Suprapubic skin (tissue), 4 donors: Measurements from ENCODE around the gene PGBD2. TPM values are rescaled to one million over a fixed set of nuclear protein-coding genes. Genes with fewer than 3 reads are reported as not detected.
"Not testable (repeated sequence)": the region's sequence is repeated elsewhere in the genome, so short reads cannot be mapped to it uniquely, and the experiment has no call there.

Experiments
- DNase-seq, 2 donors: peaks; one replicate each; pipeline ENCODE4 v3.0.0-alpha.2; 2019; ENCODE audit warnings: low spot score in 2 of 2
- H3K27ac ChIP-seq: fragments of 200-600 bp; sonication (generic); one replicate; pipeline ENCODE4 v1.5.1; 2019
- H3K27me3 ChIP-seq: fragments of 200-600 bp; sonication (generic); one replicate; pipeline ENCODE4 v1.5.1; 2019
- H3K36me3 ChIP-seq: fragments of 200-600 bp; sonication (generic); one replicate; pipeline ENCODE4 v1.5.1; 2019
- H3K4me1 ChIP-seq: fragments of 200-600 bp; sonication (generic); one replicate; pipeline ENCODE4 v1.5.1; 2019
- H3K4me3 ChIP-seq: fragments of 200-600 bp; sonication (generic); one replicate; pipeline ENCODE4 v1.5.1; 2019; ENCODE audit warnings: mild to moderate bottlenecking
- H3K9me3 ChIP-seq: fragments of 200-600 bp; sonication (generic); one replicate; pipeline ENCODE4 v1.5.1; 2019
- EP300 ChIP-seq: sonication (generic); formaldehyde crosslinking; IDR thresholded peaks from one replicate; pipeline ENCODE4 v1.6.1; 2017; ENCODE audit warnings: antibody characterized with exemption
- POLR2A ChIP-seq, 2 donors: fragments of 450-650 bp; IDR thresholded peaks; one replicate each; pipeline ENCODE4 v1.6.1; 2017; ENCODE audit warnings: antibody characterized with exemption in 2 of 2, mild to moderate bottlenecking in 2 of 2, moderate library complexity in 2 of 2
- POLR2AphosphoS5 ChIP-seq, 3 donors: sonication (generic); formaldehyde crosslinking; IDR thresholded peaks; one replicate each; pipeline ENCODE4 v1.6.1; 2017; ENCODE audit warnings: antibody characterized with exemption in 3 of 3
- WGBS: methylation state at CpG from one replicate; pipeline ENCODE4 v1.1.5; 2018; 5-methylcytosine and 5-hydroxymethylcytosine counted together
- total RNA-seq, 4 donors: library from RNA; depleted of rRNA; stranded (reverse); fragments of >200 nt; gene quantifications; one replicate each; pipeline ENCODE4 v1.1.0, GENCODE V29; 2016
- TF ChIP-seq, protein P1 (sequence below), 2 donors: fragments of 200-600 bp in 1 of 2; fragments of 450-650 bp in 1 of 2; sonication (generic) in 1 of 2; IDR thresholded peaks; one replicate each; pipeline ENCODE4 v1.5.1; 2016 to 2019; ENCODE audit warnings: antibody characterized with exemption in 2 of 2, mild to moderate bottlenecking in 1 of 2, moderate library complexity in 1 of 2

Gene PGBD2
- total RNA-seq, 4 donors from 2014 or later: 11.0 to 14.2 (median 11.5) TPM

DNA sequence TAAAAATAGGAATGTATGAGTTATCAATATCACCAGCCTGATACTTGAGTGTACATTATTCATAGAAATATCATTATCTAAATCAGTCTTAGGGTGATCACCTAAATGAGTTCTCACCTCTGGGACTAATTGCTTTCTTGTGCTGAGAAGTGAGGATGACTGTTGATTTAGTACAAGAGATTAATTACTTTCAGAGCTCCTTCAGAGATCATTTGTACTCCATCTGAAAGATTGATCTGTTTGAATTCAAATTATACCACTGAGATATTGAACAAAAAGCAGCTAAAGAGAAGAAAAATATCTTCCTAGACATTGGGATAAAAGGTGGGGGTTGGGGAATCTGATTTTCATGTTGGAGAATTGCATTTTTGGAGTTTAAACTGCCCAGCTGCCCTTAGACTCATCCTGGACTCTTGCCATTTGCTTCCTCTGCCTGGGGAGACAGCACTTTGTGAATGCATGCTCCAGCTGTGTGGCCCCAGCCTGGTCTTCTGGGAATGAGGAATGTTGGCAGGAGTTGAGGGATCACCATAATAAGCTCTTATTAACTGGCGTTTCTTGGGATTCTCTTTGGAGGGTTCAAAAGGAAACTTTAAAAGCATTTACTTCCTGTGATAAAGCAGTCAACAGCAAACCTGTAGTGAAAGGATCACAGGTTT, 19.7 kb upstream of the PGBD2 start:
- DNase-seq: no peak
- Histone ChIP-seq H3K27ac (no peak overlapping the region), H3K27me3 (no peaks in the 10 kb centered on the region), H3K36me3 (no peaks in the 10 kb centered on the region), H3K9me3 (no peaks in the 10 kb centered on the region), H3K4me1 (no peaks in the 10 kb centered on the region), H3K4me3 (no peak overlapping the region)
- TF ChIP-seq POLR2AphosphoS5 (IDR thresholded peaks at IDR 0.05): no peak
- TF ChIP-seq, protein P1, sequence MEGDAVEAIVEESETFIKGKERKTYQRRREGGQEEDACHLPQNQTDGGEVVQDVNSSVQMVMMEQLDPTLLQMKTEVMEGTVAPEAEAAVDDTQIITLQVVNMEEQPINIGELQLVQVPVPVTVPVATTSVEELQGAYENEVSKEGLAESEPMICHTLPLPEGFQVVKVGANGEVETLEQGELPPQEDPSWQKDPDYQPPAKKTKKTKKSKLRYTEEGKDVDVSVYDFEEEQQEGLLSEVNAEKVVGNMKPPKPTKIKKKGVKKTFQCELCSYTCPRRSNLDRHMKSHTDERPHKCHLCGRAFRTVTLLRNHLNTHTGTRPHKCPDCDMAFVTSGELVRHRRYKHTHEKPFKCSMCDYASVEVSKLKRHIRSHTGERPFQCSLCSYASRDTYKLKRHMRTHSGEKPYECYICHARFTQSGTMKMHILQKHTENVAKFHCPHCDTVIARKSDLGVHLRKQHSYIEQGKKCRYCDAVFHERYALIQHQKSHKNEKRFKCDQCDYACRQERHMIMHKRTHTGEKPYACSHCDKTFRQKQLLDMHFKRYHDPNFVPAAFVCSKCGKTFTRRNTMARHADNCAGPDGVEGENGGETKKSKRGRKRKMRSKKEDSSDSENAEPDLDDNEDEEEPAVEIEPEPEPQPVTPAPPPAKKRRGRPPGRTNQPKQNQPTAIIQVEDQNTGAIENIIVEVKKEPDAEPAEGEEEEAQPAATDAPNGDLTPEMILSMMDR (IDR thresholded peaks at IDR 0.05): no peak
- TF ChIP-seq EP300: no peak
- no peak for TF ChIP-seq POLR2A (IDR thresholded peaks at IDR 0.05)
- WGBS: 17% methylated on average over 1 of the region's 1 CpG

DNA sequence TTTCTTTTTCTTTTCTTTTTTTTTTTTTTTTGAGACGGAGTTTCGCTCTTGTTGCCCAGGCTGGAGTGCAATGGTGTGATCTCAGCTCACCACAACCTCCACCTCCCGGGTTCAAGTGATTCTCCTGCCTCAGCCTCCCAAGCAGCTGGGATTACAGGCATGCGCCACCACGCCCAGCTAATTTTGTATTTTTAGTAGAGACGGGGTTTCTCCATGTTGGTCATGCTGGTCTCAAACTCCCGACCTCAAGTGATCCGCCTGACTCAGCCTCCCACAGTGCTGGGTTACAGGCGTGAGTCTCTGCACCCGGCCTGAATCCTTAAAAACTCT, 16.2 kb upstream of the PGBD2 start:
- 86% methylated on average over 10 of the region's 10 CpGs for WGBS
- H3K36me3 ChIP-seq, H3K27me3 ChIP-seq, H3K9me3 ChIP-seq, DNase-seq, H3K4me1 ChIP-seq, H3K4me3 ChIP-seq, H3K27ac ChIP-seq: not testable (repeated sequence)

DNA sequence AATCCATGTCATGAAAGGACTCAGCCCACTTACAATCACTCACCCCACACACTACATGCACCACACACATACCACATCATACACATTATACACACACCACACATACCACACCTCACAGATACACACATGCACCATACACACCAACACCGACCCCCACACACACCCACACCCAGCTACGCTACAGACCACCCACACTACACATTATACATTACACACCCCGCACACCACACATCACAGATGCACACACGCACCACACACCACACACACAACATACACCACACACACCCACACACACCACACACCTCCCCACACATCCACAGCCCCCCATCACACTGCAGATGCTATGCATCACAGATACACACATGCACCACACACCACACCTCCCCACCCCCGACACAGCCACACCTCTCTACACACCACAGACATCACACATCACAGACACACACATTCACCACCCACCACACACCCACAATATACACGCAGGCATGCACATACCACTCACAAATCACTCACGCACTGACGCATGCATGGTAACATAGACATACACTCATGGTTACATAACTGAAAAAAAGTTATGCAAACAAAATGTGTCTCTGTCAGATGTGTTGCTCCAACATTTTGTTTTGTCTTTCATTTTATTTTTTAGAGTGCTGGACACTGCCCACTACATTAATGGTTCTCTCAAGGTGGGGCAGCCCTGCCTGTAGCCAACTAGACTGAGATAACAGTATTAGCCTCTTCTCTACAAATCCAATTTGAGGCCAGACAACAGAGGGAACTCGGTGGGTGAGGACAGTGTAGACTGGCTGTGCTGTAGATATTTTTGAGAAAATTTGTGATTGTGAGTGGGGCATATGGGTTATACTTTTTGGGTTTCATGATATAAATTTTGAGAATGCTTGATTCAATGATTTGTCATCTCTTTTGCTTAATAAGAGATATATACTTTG, 15.2 kb upstream of the PGBD2 start:
- TF ChIP-seq, protein P1 (IDR thresholded peaks at IDR 0.05): no peak
- TF ChIP-seq POLR2A (IDR thresholded peaks at IDR 0.05): no peak
- TF ChIP-seq POLR2AphosphoS5 (IDR thresholded peaks at IDR 0.05): no peak
- TF ChIP-seq EP300: no peak
- Histone ChIP-seq H3K27me3 (peaks cover 4% of the 10 kb centered on the region), H3K4me3 (no peak overlapping the region), H3K9me3 (no peaks in the 10 kb centered on the region), H3K4me1 (no peaks in the 10 kb centered on the region), H3K36me3 (no peaks in the 10 kb centered on the region), H3K27ac (no peak overlapping the region)
- DNase-seq: no peak
- WGBS: 89% methylated on average over 9 of the region's 9 CpGs

DNA sequence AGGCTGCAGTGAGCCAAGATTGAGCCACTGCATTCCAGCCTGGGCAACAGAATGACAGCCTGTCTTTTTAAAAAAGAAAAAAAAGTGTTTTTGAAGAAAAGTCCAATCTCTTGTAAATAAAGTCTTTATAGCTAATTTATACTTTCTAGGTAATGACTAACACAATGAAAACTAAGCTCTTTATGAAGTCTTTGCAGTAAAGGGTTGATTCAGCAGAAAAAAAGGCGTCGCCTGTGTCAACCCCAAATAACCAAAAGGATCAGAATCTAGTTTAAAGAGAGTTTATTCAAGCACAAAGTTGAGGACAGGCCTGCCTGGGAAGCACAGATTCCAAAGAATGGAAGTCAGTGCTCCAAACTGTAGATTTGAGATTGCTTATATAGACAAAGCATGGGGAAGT, 14.3 kb upstream of the PGBD2 start:
- no peaks in the 10 kb centered on the region for H3K9me3 ChIP-seq
- 76% methylated on average over 2 of the region's 2 CpGs for WGBS
- peaks cover 9% of the 10 kb centered on the region for H3K27me3 ChIP-seq
- TF ChIP-seq POLR2AphosphoS5 (IDR thresholded peaks at IDR 0.05) (no peak), POLR2A (IDR thresholded peaks at IDR 0.05) (no peak), EP300 (no peak)
- TF ChIP-seq, protein P1 (IDR thresholded peaks at IDR 0.05): no peak
- H3K4me3 ChIP-seq: no peak overlapping the region
- H3K36me3 ChIP-seq: no peaks in the 10 kb centered on the region
- no peak overlapping the region for H3K27ac ChIP-seq
- DNase-seq: no peak
- no peaks in the 10 kb centered on the region for H3K4me1 ChIP-seq

DNA sequence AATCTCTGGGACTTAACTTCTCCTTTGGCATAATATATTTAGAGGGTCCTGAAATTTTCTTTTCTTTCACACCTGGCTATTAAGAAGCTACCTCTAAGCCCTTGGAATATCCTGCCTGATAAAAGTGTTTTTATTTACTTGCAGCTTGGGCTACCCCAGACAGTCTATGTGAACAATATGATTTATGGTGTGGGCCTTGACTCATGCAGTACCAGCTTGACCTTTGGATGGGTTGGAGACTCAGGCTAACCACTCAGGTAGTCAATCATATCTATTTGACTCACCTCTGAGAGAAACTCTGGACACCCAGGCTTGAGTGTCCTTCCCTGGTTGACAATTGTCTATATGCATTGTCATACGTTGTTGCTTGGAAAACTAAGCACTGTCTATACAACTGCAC, 13.4 kb upstream of the PGBD2 start:
- H3K36me3 ChIP-seq: no peaks in the 10 kb centered on the region
- DNase-seq: no peak
- H3K4me1 ChIP-seq: no peaks in the 10 kb centered on the region
- H3K27me3 ChIP-seq: peaks cover 16% of the 10 kb centered on the region
- 87% methylated on average over 1 of the region's 1 CpG for WGBS
- H3K27ac ChIP-seq: no peak overlapping the region
- TF ChIP-seq POLR2AphosphoS5 (IDR thresholded peaks at IDR 0.05) (no peak), POLR2A (IDR thresholded peaks at IDR 0.05) (no peak), EP300 (no peak)
- TF ChIP-seq, protein P1 (IDR thresholded peaks at IDR 0.05): no peak
- H3K9me3 ChIP-seq: no peaks in the 10 kb centered on the region
- H3K4me3 ChIP-seq: no peak overlapping the region
